Measurements from ENCODE around the gene ATF7IP2.
A peak's percentile ranks its signal among the peaks of the same experiment; 100 is the strongest.

The ATF7IP2 gene

GRCh38 chr16:10510279-10510678, 124.4 kb downstream of the ATF7IP2 start:
- TF ChIP-seq, protein P1, sequence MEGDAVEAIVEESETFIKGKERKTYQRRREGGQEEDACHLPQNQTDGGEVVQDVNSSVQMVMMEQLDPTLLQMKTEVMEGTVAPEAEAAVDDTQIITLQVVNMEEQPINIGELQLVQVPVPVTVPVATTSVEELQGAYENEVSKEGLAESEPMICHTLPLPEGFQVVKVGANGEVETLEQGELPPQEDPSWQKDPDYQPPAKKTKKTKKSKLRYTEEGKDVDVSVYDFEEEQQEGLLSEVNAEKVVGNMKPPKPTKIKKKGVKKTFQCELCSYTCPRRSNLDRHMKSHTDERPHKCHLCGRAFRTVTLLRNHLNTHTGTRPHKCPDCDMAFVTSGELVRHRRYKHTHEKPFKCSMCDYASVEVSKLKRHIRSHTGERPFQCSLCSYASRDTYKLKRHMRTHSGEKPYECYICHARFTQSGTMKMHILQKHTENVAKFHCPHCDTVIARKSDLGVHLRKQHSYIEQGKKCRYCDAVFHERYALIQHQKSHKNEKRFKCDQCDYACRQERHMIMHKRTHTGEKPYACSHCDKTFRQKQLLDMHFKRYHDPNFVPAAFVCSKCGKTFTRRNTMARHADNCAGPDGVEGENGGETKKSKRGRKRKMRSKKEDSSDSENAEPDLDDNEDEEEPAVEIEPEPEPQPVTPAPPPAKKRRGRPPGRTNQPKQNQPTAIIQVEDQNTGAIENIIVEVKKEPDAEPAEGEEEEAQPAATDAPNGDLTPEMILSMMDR (conservative IDR thresholded peaks at IDR 0.05) = no peak
- TF ChIP-seq ZFX (IDR thresholded peaks at IDR 0.05) = no peak

DNA sequence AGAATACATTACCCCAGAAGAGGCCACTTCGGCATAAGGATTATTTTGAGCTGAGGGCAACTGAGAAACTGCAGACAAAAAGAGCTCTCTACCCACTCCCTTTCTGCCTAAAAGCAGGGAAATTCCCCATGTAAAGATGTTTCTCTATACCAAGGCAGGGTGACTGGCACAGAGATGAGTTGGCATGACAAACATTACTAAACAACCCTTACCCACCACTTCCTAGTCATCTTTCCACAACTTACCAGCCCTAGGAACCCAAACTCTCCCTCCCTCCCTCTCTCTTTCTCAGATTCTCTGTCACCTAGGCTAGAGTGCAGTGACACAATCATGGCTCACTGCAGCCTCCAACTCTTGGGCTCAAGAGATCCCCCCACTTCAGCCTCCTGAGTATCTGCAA, 126.0 kb downstream of the ATF7IP2 start:
- TF ChIP-seq, protein P1 (conservative IDR thresholded peaks at IDR 0.05) = no peak
- no peak for TF ChIP-seq ZFX (IDR thresholded peaks at IDR 0.05)
- H3K27ac ChIP-seq = no peak overlapping the region

More at GRCh38 chr16:10510279-10510678, 124.4 kb downstream of the ATF7IP2 start:
- H3K27ac ChIP-seq = no peak overlapping the region

GRCh38 chr16:10514369-10515055, 128.7 kb downstream of the ATF7IP2 start:
- TF ChIP-seq ZFX (IDR thresholded peaks at IDR 0.05) = no peak
- TF ChIP-seq, protein P1 (conservative IDR thresholded peaks at IDR 0.05) = peak; percentile 81
- H3K27ac ChIP-seq = no peak overlapping the region

DNA sequence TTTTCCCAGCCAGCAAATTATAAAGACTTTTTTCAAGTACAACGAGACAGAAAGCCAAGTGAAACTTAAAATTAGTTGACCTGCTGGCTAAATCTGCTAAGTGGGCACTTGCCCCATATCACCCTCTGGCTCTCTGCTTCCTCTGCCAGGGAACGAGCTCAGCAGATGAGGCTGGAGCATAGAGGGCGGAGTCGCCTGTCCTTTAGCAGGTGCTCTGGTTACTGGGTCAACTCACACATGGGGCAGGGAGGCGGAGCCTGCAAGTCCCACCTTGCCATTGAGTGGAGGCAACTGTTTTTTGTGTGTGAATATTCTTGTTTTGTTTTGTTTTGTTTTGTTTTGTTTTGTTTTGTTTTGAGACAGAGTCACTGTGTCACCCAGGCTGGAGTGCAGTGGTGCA, 132.0 kb downstream of the ATF7IP2 start:
- no peak for TF ChIP-seq ZFX (IDR thresholded peaks at IDR 0.05)
- TF ChIP-seq, protein P1 (conservative IDR thresholded peaks at IDR 0.05) = no peak
- H3K27ac ChIP-seq = no peak overlapping the region

GRCh38 chr16:10518479-10519041, 132.7 kb downstream of the ATF7IP2 start:
- TF ChIP-seq, protein P1 (conservative IDR thresholded peaks at IDR 0.05) = no peak
- no peak for TF ChIP-seq ZFX (IDR thresholded peaks at IDR 0.05)
- 0 out of 2 replicates have a peak overlapping the region, but pooled peaks have one; percentile 13 for H3K27ac ChIP-seq

DNA sequence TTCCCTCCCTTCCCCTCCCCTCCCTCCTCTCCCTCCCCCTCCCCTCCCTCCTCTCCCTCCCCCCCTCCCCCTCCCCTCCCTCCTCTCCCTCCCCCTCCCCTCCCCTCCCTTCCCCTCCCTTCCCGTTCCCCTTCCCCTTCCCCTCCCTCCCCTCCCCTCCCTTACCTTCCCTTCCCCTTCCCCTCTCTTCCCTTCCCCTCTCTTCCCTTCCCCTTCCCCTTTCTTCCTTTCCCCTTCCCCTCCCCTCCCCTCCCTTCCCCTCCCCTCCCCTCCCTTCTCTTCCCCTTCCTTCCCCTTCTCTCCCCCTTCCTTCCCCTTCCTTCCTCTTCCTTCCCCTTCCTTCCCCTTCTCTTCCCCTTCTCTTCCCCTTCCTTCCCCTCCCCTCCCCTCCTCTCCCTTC, 133.4 kb downstream of the ATF7IP2 start:
- H3K27ac ChIP-seq = peak overlapping the region; percentile 98
- TF ChIP-seq ZFX (IDR thresholded peaks at IDR 0.05) = no peak
- TF ChIP-seq, protein P1 (conservative IDR thresholded peaks at IDR 0.05) = no peak
